HepG2 (cell line): ENCODE data around the gene RTRAF. TPM values are rescaled to one million over a fixed set of nuclear protein-coding genes. Genes with fewer than 3 reads are reported as not detected.

Source experiments
- ATAC-seq: fragments of 200-7000 bp; cut with Tn5 transposase; 3 replicates; pipeline ENCODE4 v1.9.1; 2020; ENCODE audit warnings: mild to moderate bottlenecking, moderate library complexity
- BruUV-seq: library from RNA; stranded (reverse); fragments of 400-500 nt; replicated peaks from 2 replicates; lab custom pipeline; 2021; lab: Mats Ljungman, UMichigan
- CTCF ChIA-PET: fragments of 300-600 bp; formaldehyde crosslinking; extraction: SDS; loops from one replicate; lab custom pipeline; 2021; ENCODE audit warnings: low total read pairs, inconsistent platforms, low intra/inter-chr PET ratio; lab: Yijun Ruan, JAX
- POLR2A ChIA-PET: fragments of 350-600 bp; sonication (Branson Sonifier 250); formaldehyde crosslinking; loops from one replicate; lab custom pipeline; 2020; ENCODE audit warnings: antibody characterized with exemption, inconsistent platforms; lab: Yijun Ruan, JAX
- DNase-seq: peaks from one replicate; pipeline ENCODE4 v3.0.0-alpha.2; 2015; ENCODE audit warnings: low spot score
- FAIRE-seq: peaks from 3 replicates; lab custom pipeline; 2011; peaks lifted over from hg19 to GRCh38; lab: Jason Lieb, UNC
- H2AFZ ChIP-seq: one replicate; pipeline ENCODE4 v1.6.1; 2011; ENCODE audit warnings: low read length, inconsistent platforms
- H3K27ac ChIP-seq: fragments of 300-600 bp; 3 replicates; pipeline ENCODE4 v1.8.0; 2011; ENCODE audit warnings: mixed run types, mild to moderate bottlenecking, mixed read lengths, low read length, inconsistent platforms; ENCODE audit not compliant: insufficient read depth; ENCODE audit errors: extremely low read length
- H3K27me3 ChIP-seq, 2 experiments: fragments of 200-600 bp in 1 of 2; 2 replicates in 1 of 2; 3 replicates in 1 of 2; pipeline versions ENCODE4 v1.6.0 to v1.8.0; 2011; ENCODE audit warnings: low read length in 2 of 2, mild to moderate bottlenecking in 2 of 2, moderate library complexity in 2 of 2, inconsistent platforms in 1 of 2; ENCODE audit not compliant: insufficient read depth in 2 of 2, control insufficient read depth in 1 of 2
- H3K36me3 ChIP-seq, 2 experiments: fragments of 200-600 bp in 1 of 2; replicated peaks in 1 of 2; 2 replicates in 1 of 2; 3 replicates in 1 of 2; pipeline versions ENCODE4 v1.5.1 to v1.8.0; 2011; ENCODE audit warnings: low read length in 2 of 2, inconsistent platforms in 1 of 2; ENCODE audit not compliant: insufficient read depth in 2 of 2, control insufficient read depth in 1 of 2
- H3K4me1 ChIP-seq: 2 replicates; pipeline ENCODE4 v1.5.1; 2012; ENCODE audit warnings: low read length, inconsistent platforms; ENCODE audit not compliant: insufficient read depth
- H3K4me2 ChIP-seq: 2 replicates; pipeline ENCODE4 v1.6.0; 2011; ENCODE audit warnings: low read depth, low read length, inconsistent platforms
- H3K4me3 ChIP-seq, 3 experiments: fragments of 200-600 bp in 1 of 3; sonication (generic), shearing (Covaris generic) in 1 of 3; replicated peaks in 1 of 3; 2 replicates each; pipeline ENCODE4 v1.5.1; 2011 to 2016; ENCODE audit warnings: low read length in 3 of 3, inconsistent platforms in 2 of 3, low read depth in 2 of 3, mild to moderate bottlenecking in 2 of 3, control low read depth in 1 of 3, mixed read lengths in 1 of 3; ENCODE audit not compliant: insufficient read depth in 1 of 3
- H3K79me2 ChIP-seq: one replicate; pipeline ENCODE4 v1.6.1; 2011; ENCODE audit warnings: low read length, inconsistent platforms; ENCODE audit not compliant: insufficient read depth
- H3K9ac ChIP-seq: 2 replicates; pipeline ENCODE4 v1.6.0; 2011; ENCODE audit warnings: mild to moderate bottlenecking, low read depth, low read length, inconsistent platforms; ENCODE audit not compliant: insufficient read depth
- H3K9me3 ChIP-seq: 2 replicates; pipeline ENCODE4 v1.5.1; 2012; ENCODE audit warnings: mild to moderate bottlenecking, low read length
- H4K20me1 ChIP-seq: 2 replicates; pipeline ENCODE4 v1.6.0; 2011; ENCODE audit warnings: inconsistent platforms, mild to moderate bottlenecking, low read length, moderate library complexity; ENCODE audit not compliant: insufficient read depth
- CBX1 ChIP-seq: IDR thresholded peaks from one replicate; pipeline ENCODE4 v1.6.1; 2016; ENCODE audit warnings: antibody characterized with exemption, low read depth
- CBX5 ChIP-seq: sonication (generic); formaldehyde crosslinking; IDR thresholded peaks from 2 replicates; pipeline ENCODE4 v1.4.0; 2020; ENCODE audit warnings: missing genetic modification reagents, borderline replicate concordance
- FOXP1 ChIP-seq, 2 experiments: fragments of 450-650 bp in 1 of 2; IDR thresholded peaks; 2 replicates each; pipeline ENCODE4 v1.6.1; 2017 to 2018; ENCODE audit warnings: antibody characterized with exemption in 1 of 2
- HDAC6 ChIP-seq: fragments of 200-600 bp; sonication (generic); IDR thresholded peaks from 2 replicates; pipeline ENCODE4 v1.7.0; 2017; ENCODE audit warnings: mild to moderate bottlenecking, antibody characterized with exemption, low read length, low read depth
- NCOA1 ChIP-seq: sonication (generic); formaldehyde crosslinking; IDR thresholded peaks from 2 replicates; pipeline ENCODE4 v1.9.0; 2021; ENCODE audit warnings: missing genetic modification reagents
- NFE2L1 ChIP-seq: sonication (generic); formaldehyde crosslinking; IDR thresholded peaks from 2 replicates; pipeline ENCODE4 v1.4.0; 2020; ENCODE audit warnings: missing genetic modification reagents, mild to moderate bottlenecking, borderline replicate concordance
- RBFOX2 ChIP-seq: fragments of 200-400 bp; formaldehyde crosslinking; IDR thresholded peaks from 2 replicates; pipeline ENCODE4 v1.6.1; 2017; ENCODE audit warnings: low read depth, mild to moderate bottlenecking, low read length
- SNAI1 ChIP-seq: sonication (generic); formaldehyde crosslinking; IDR thresholded peaks from 2 replicates; pipeline ENCODE4 v1.5.0; 2020; ENCODE audit warnings: mild to moderate bottlenecking, missing genetic modification reagents, borderline replicate concordance
- ZNF121 ChIP-seq: sonication (generic); formaldehyde crosslinking; IDR thresholded peaks from 2 replicates; pipeline ENCODE4 v1.5.0; 2020; ENCODE audit warnings: mild to moderate bottlenecking, missing genetic modification reagents
- ZNF18 ChIP-seq: sonication (generic); formaldehyde crosslinking; IDR thresholded peaks from 2 replicates; pipeline ENCODE4 v1.8.0; 2022; ENCODE audit warnings: mild to moderate bottlenecking, missing genetic modification reagents; ENCODE audit not compliant: insufficient replicate concordance
- ZNF331 ChIP-seq: sonication (generic); formaldehyde crosslinking; IDR thresholded peaks from 2 replicates; pipeline ENCODE4 v1.4.0; 2020; ENCODE audit warnings: missing genetic modification reagents
- ZNF484 ChIP-seq: sonication (generic); formaldehyde crosslinking; IDR thresholded peaks from 2 replicates; pipeline ENCODE4 v1.5.1; 2020; ENCODE audit warnings: mild to moderate bottlenecking, low read depth, missing genetic modification reagents, borderline replicate concordance
- ZNF577 ChIP-seq: sonication (generic); formaldehyde crosslinking; IDR thresholded peaks from 2 replicates; pipeline ENCODE4 v1.4.0; 2020; ENCODE audit warnings: mild to moderate bottlenecking, low read depth, missing genetic modification reagents, borderline replicate concordance
- ZSCAN31 ChIP-seq: sonication (generic); formaldehyde crosslinking; IDR thresholded peaks from 2 replicates; pipeline ENCODE4 v1.5.0; 2020; ENCODE audit warnings: low read depth, mild to moderate bottlenecking, missing genetic modification reagents
- WGBS: methylation state at CpG from one replicate; pipeline ENCODE4 v1.1.6; 2017; ENCODE audit warnings: low lambda C conversion rate; 5-methylcytosine and 5-hydroxymethylcytosine counted together
- in situ Hi-C: cut with HindIII; loops from 2 replicates; pipeline ENCODE4 v1.10.0; 2017; ENCODE audit warnings: low pct_unique_long_range_greater_than_20kb; ENCODE audit not compliant: extremely low pct_ligation_motif_present
- intact Hi-C: fragments of 100-400 bp; cut with micrococcal nuclease; formaldehyde crosslinking; loops from one replicate; pipeline ENCODE4 v1.10.0; 2022; ENCODE audit not compliant: unreplicated experiment
- polyA plus RNA-seq, 8 experiments: library from polyadenylated mRNA; depleted of rRNA in 3 of 8; stranded (reverse) in 7 of 8; unstranded in 1 of 8; fragments of >200 nt; fragmentation: Illumina TruSeq in 4 of 8; extraction: Trizol in 4 of 8; gene quantifications; 2 replicates each; pipeline versions ENCODE4 v1.2.1 to v1.2.3, GENCODE V29; 2011 to 2016; ENCODE audit warnings: low read depth in 4 of 8, missing spikeins in 1 of 8, mixed read lengths in 1 of 8; ENCODE audit not compliant: insufficient read depth in 1 of 8
- total RNA-seq, 5 experiments: library from RNA; depleted of rRNA; stranded (reverse); fragments of >200 nt; fragmentation: Illumina TruSeq; extraction: Trizol; gene quantifications; 2 replicates each; pipeline ENCODE4 v1.2.3, GENCODE V29; 2016; ENCODE audit warnings: low read depth in 1 of 5
- TF ChIP-seq, protein P1 (sequence below): sonication (generic); formaldehyde crosslinking; IDR thresholded peaks from 2 replicates; pipeline ENCODE4 v1.4.0; 2020; ENCODE audit warnings: mild to moderate bottlenecking, low read depth, missing genetic modification reagents
- TF ChIP-seq, protein P2 (sequence below): sonication (generic); formaldehyde crosslinking; IDR thresholded peaks from 2 replicates; pipeline ENCODE4 v1.4.0; 2020; ENCODE audit warnings: mild to moderate bottlenecking, missing genetic modification reagents

The RTRAF gene
- total and polyA plus RNA-seq, 2 of the 13 experiments (the other 11 are each of a cell fraction or from before 2014, with no cell fraction given): 137 to 258 TPM

DNA sequence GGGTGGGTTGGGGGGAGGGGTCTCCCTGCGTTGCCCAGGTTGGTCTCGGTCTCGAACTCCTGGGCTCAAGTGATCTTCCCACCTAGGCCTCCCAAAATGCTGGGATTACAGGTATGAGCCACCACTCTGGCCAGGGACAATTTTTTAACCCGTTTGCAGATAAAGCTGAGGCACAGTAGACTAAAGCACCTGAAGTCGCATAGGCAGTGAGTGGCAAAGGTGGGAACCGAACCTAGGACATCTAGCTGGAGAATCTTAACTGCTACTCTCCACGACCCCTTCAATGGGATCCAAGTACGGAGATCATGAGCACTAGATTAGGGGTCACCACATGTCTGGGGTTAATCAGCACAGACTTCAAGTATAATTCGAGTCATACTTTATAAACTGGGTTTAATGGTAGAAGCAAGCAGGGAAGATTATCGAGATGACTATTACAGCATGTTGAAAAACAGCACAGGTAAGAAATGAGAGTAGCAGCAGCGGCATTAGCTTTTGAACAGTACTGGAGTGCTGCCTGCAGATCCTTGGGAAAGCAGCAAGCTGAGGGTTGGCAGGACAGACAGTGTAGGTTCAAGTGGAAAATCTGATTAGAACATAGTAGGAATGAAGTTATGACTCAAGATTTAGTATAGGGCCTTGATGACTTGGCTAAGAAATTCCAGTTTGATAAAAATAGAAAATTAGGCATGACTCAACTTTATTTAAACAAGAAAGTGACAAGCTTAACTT is 55.6 kb downstream of the RTRAF start:
- no peaks in the 10 kb centered on the region for H3K79me2 ChIP-seq
- no peak overlapping the region for H3K4me2 ChIP-seq
- BruUV-seq: no TSS peak
- no peak for ATAC-seq
- intact Hi-C loops: no loop called here
- peaks cover 2 to 27% of the 10 kb centered on the region in 2 experiments; a peak in 3 of 5 replicates for H3K27me3 ChIP-seq
- TF ChIP-seq CBX5 (no peak), NCOA1 (CRISPR knock-in tag) (no peak), ZNF18 (CRISPR knock-in tag) (no peak), ZNF121 (CRISPR knock-in tag) (no peak), SNAI1 (CRISPR knock-in tag) (no peak), ZNF331 (CRISPR knock-in tag) (no peak), HDAC6 (no peak), ZNF484 (no peak), ZNF577 (no peak), CBX1 (no peak), FOXP1 (IDR thresholded peaks at IDR 0.05) (no peak), FOXP1 (CRISPR knock-in tag; IDR thresholded peaks at IDR 0.05) (no peak), ZSCAN31 (CRISPR knock-in tag) (no peak), NFE2L1 (no peak), RBFOX2 (no peak)
- TF ChIP-seq, protein P1, sequence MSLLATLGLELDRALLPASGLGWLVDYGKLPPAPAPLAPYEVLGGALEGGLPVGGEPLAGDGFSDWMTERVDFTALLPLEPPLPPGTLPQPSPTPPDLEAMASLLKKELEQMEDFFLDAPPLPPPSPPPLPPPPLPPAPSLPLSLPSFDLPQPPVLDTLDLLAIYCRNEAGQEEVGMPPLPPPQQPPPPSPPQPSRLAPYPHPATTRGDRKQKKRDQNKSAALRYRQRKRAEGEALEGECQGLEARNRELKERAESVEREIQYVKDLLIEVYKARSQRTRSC (CRISPR knock-in tag): no peak
- TF ChIP-seq, protein P2, sequence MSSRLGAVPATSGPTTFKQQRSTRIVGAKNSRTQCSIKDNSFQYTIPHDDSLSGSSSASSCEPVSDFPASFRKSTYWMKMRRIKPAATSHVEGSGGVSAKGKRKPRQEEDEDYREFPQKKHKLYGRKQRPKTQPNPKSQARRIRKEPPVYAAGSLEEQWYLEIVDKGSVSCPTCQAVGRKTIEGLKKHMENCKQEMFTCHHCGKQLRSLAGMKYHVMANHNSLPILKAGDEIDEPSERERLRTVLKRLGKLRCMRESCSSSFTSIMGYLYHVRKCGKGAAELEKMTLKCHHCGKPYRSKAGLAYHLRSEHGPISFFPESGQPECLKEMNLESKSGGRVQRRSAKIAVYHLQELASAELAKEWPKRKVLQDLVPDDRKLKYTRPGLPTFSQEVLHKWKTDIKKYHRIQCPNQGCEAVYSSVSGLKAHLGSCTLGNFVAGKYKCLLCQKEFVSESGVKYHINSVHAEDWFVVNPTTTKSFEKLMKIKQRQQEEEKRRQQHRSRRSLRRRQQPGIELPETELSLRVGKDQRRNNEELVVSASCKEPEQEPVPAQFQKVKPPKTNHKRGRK: no peak
- TF ChIP-seq, all 625 proteins: peak for 0
- CTCF ChIA-PET: no interaction called here
- POLR2A ChIA-PET: no interaction called here
- Histone ChIP-seq H4K20me1 (no peaks in the 10 kb centered on the region), H3K9me3 (no peaks in the 10 kb centered on the region), H3K27ac (no peak overlapping the region), H3K4me3 (no peak overlapping the region), H3K4me1 (peaks cover 4% of the 10 kb centered on the region), H3K9ac (no peak overlapping the region), H3K36me3 (no peaks in the 10 kb centered on the region), H2AFZ (no peak overlapping the region)
- no peak for FAIRE-seq
- WGBS: 34% methylated on average over 11 of the region's 11 CpGs
- DNase-seq: no peak
- in situ Hi-C loops: loop anchor here (5.0 kb wide), 1 partner anchor 87 kb away; no protein-coding TSS in a partner anchor
